ENCODE results near the gene RBMS2.
"Not testable (repeated sequence)": the region's sequence is repeated elsewhere in the genome, so short reads cannot be mapped to it uniquely, and the experiment has no call there.

Gene RBMS2

DNA sequence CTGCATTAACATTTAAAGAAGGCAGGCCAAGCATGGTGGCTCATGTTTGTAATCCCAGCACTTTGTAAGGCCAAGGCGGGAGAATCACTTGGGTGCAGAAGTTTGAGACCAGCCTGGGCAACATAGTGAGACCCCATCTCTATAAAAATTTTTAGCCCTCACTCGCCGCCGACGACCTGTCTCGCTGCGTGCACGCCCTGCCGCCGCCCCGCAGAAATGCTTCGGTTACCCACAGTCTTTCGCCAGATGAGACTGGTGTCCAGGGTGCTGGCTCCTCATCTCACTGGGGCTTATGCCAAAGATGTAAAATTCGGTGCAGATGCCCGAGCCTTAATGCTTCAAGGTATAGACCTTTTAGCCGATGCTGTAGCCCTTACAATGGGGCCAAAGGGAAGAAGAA is 10.8 kb upstream of the RBMS2 start:
- Histone ChIP-seq H3K27ac (no peak overlapping the region), H3K4me3 (no peak overlapping the region)
- TF ChIP-seq CTCF (IDR thresholded peaks at IDR 0.05): no peak
- no peak for DNase-seq (ENCODE audit: low spot score)

DNA sequence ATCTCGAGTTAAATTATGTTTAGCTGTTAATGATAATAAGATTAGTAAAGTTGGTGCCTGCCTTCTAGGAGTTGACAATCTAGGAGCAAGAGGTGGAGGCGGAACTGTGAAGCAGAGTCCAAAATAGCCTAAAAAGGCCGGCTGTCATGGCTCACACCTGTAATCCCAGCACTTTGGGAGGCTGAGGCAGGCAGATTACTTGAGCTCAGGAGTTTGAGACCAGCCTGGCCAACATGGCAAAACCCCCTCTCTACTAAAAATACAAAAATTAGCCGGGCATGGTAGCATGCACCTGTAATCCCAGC is 7.7 kb upstream of the RBMS2 start:
- not testable (repeated sequence) for H3K27ac ChIP-seq; H3K4me3 ChIP-seq; DNase-seq (ENCODE audit: low spot score)
- peak; percentile 2 for TF ChIP-seq CTCF (IDR thresholded peaks at IDR 0.05)

GRCh38 chr12:56517854-56518253 is 3.8 kb upstream of the RBMS2 start:
- DNase-seq (ENCODE audit: low spot score): no peak
- no peak for TF ChIP-seq CTCF (IDR thresholded peaks at IDR 0.05)
- H3K27ac ChIP-seq: no peak overlapping the region
- no peak overlapping the region for H3K4me3 ChIP-seq

DNA sequence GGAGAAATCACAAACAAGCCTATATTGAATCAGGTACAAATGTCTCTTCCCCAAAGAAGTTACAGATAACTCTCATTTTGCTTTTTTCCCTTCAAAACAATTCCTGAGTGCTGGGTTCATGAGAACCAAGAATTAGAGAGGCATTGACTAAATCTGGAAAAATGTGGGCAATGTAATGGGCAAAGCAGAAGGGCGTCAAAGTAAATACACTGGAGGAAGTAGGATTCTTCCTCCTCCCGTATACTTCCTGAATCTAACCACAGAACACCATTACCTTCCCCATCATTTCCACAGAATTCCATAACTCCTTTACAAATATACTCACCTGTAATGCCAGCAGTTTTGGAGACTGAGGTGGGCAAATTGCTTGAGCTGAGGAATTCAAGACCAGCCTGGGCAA is 3.0 kb upstream of the RBMS2 start:
- no peak for TF ChIP-seq CTCF (IDR thresholded peaks at IDR 0.05)
- Histone ChIP-seq H3K4me3 (no peak overlapping the region), H3K27ac (no peak overlapping the region)
- DNase-seq (ENCODE audit: low spot score): no peak

DNA sequence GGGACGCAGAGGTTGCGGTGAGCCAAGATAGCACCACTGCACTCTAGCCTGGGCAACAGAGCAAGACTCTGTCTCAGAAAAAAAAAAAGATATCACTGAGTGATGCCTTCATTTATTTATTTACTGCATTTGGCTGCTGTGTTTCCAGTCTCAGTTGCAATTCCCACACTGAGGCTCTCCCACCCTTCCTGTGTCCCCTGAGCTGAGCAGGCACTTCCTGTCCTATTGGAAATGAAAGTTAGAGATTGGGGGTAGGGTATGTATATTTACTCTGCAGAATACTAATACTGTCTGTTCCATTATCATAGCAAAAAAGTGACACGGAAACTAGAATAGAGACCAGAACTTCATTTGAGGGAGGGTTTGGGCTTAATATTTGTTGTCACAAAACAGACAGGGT is 1.6 kb upstream of the RBMS2 start:
- H3K4me3 ChIP-seq: peak overlapping the region; percentile 75
- no peak for DNase-seq (ENCODE audit: low spot score)
- TF ChIP-seq CTCF (IDR thresholded peaks at IDR 0.05): no peak
- peak overlapping the region; percentile 74 to 90 for H3K27ac ChIP-seq

GRCh38 chr12:56520506-56520905 is 1.1 kb upstream of the RBMS2 start:
- Histone ChIP-seq H3K27ac (peak overlapping the region; percentile 74 to 90), H3K4me3 (peak overlapping the region; percentile 75)
- no peak for DNase-seq (ENCODE audit: low spot score)

GRCh38 chr12:56521209-56521589 is 421 bp upstream of the RBMS2 start:
- Histone ChIP-seq H3K27ac (peak overlapping the region; percentile 78 to 90), H3K4me3 (peak overlapping the region; percentile 75)
- no peak for TF ChIP-seq CTCF (IDR thresholded peaks at IDR 0.05)
- DNase-seq (ENCODE audit: low spot score): no peak

More at GRCh38 chr12:56520506-56520905, 1.1 kb upstream of the RBMS2 start:
- TF ChIP-seq CTCF (IDR thresholded peaks at IDR 0.05): no peak
